PC-9 (cell line): Measurements from ENCODE around the gene RNH1. TPM values are rescaled to one million over a fixed set of nuclear protein-coding genes. Genes with fewer than 3 reads are reported as not detected.
A peak's percentile ranks its signal among the peaks of the same experiment; 100 is the strongest.

Source experiments
- BruUV-seq: library from RNA; stranded (reverse); fragments of 400-500 nt; replicated peaks from 2 replicates; lab custom pipeline; 2021; lab: Mats Ljungman, UMichigan
- CTCF ChIA-PET: fragments of 300-600 bp; sonication (Branson Sonifier 250); formaldehyde crosslinking; loops from one replicate; lab custom pipeline; 2022; ENCODE audit warnings: antibody characterized with exemption; lab: Charles Lee
- POLR2A ChIA-PET: fragments of 300-600 bp; sonication (Branson Sonifier 250); formaldehyde crosslinking; loops from one replicate; lab custom pipeline; 2022; ENCODE audit warnings: antibody characterized with exemption; ENCODE audit not compliant: unreplicated experiment; lab: Charles Lee
- DNase-seq, 2 experiments: peaks; one replicate each; pipeline versions ENCODE4 v3.0.0 to v3.0.0-alpha.2; 2015 to 2022; ENCODE audit warnings: mixed read lengths in 1 of 2
- H2AFZ ChIP-seq: fragments of 200-600 bp; sonication (generic); 2 replicates; pipeline ENCODE4 v1.8.1; 2017; ENCODE audit warnings: antibody characterized with exemption
- H3F3A ChIP-seq: fragments of 200-600 bp; sonication (generic); 2 replicates; pipeline ENCODE4 v1.8.1; 2017; ENCODE audit warnings: antibody characterized with exemption, mild to moderate bottlenecking, low read depth; ENCODE audit not compliant: insufficient read depth
- H3K27ac ChIP-seq: fragments of 200-600 bp; sonication (generic); 2 replicates; pipeline ENCODE4 v1.6.1; 2016; ENCODE audit warnings: mixed run types
- H3K27me3 ChIP-seq: fragments of 200-600 bp; sonication (generic); 2 replicates; pipeline ENCODE4 v1.6.1; 2016; ENCODE audit warnings: low read depth, mixed run types; ENCODE audit not compliant: insufficient read depth
- H3K36me3 ChIP-seq: fragments of 200-600 bp; sonication (generic); 2 replicates; pipeline ENCODE4 v1.6.1; 2016; ENCODE audit warnings: low read depth, mixed run types
- H3K4me1 ChIP-seq: fragments of 200-600 bp; sonication (generic); replicated peaks from 2 replicates; pipeline ENCODE4 v1.6.1; 2016; ENCODE audit warnings: mixed run types; ENCODE audit not compliant: insufficient read depth
- H3K4me2 ChIP-seq: fragments of 200-600 bp; sonication (generic); 2 replicates; pipeline ENCODE4 v1.6.1; 2017; ENCODE audit warnings: mixed run types
- H3K4me3 ChIP-seq: fragments of 200-600 bp; sonication (generic); 2 replicates; pipeline ENCODE4 v1.6.1; 2016; ENCODE audit warnings: mixed run types
- H3K79me2 ChIP-seq: fragments of 200-600 bp; sonication (generic); 2 replicates; pipeline ENCODE4 v1.6.1; 2017; ENCODE audit warnings: low read depth, mixed run types
- H3K9me2 ChIP-seq: fragments of 200-600 bp; sonication (generic); 2 replicates; pipeline ENCODE4 v1.8.1; 2017; ENCODE audit warnings: mild to moderate bottlenecking; ENCODE audit not compliant: insufficient read depth
- H3K9me3 ChIP-seq: fragments of 200-600 bp; sonication (generic); 2 replicates; pipeline ENCODE4 v1.8.1; 2016; ENCODE audit warnings: low read depth; ENCODE audit not compliant: insufficient read depth
- H4K20me1 ChIP-seq: fragments of 200-600 bp; sonication (generic); 2 replicates; pipeline ENCODE4 v1.8.1; 2017; ENCODE audit not compliant: insufficient read depth
- EZH2 ChIP-seq: fragments of 200-600 bp; sonication (generic); IDR thresholded peaks from 2 replicates; pipeline ENCODE4 v1.8.0; 2017; ENCODE audit warnings: antibody characterized with exemption, low read depth
- intact Hi-C: fragments of 100-400 bp; cut with micrococcal nuclease; formaldehyde crosslinking; loops from one replicate; pipeline ENCODE4 v1.10.0; 2022; ENCODE audit not compliant: unreplicated experiment
- total RNA-seq: library from RNA; stranded (reverse); gene quantifications from 2 replicates; pipeline ENCODE4 v1.2.3, GENCODE V29; 2021
- TF ChIP-seq, protein P1 (sequence below): fragments of 200-600 bp; sonication (generic); conservative IDR thresholded peaks from 2 replicates; pipeline ENCODE4 v1.6.1; 2017; ENCODE audit warnings: mixed run types, antibody characterized with exemption, mild to moderate bottlenecking, moderate library complexity

Gene RNH1
- total RNA-seq, 1 experiment from 2014 or later, result 87.8 TPM

DNA sequence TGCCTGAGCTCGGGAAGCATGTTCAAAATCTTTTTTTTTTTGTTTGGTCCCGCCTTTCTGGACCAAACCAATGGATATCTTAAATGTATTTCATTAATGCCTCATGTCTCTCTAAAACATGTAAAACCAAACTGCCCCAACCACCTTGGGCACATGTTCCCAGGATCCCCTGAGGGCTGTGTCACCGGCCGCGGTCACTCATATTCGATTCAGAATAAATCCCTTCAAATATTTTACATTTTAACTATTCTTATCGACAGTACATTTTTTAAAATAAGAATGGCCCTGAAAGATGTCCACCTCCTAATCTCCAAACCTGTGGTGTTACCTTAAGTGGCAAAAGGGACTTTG lies 2.1 kb downstream of the RNH1 start:
- intact Hi-C loops, result no loop called here
- Histone ChIP-seq H3K9me2 (no peaks in the 10 kb centered on the region), H3K4me3 (peak overlapping the region; percentile 100; the same call in 1 of the 2 replicates), H3F3A (peaks cover 4% of the 10 kb centered on the region), H3K4me1 (peaks cover 5% of the 10 kb centered on the region; the same call in 1 of the 2 replicates), H3K9me3 (no peaks in the 10 kb centered on the region), H3K36me3 (no peaks in the 10 kb centered on the region), H3K27ac (no peak overlapping the region), H3K4me2 (peak overlapping the region; percentile 85), H4K20me1 (no peaks in the 10 kb centered on the region; the same call in 1 of the 2 replicates), H3K79me2 (peaks cover 31% of the 10 kb centered on the region), H2AFZ (no peak overlapping the region), H3K27me3 (no peaks in the 10 kb centered on the region)
- TF ChIP-seq, protein P1, sequence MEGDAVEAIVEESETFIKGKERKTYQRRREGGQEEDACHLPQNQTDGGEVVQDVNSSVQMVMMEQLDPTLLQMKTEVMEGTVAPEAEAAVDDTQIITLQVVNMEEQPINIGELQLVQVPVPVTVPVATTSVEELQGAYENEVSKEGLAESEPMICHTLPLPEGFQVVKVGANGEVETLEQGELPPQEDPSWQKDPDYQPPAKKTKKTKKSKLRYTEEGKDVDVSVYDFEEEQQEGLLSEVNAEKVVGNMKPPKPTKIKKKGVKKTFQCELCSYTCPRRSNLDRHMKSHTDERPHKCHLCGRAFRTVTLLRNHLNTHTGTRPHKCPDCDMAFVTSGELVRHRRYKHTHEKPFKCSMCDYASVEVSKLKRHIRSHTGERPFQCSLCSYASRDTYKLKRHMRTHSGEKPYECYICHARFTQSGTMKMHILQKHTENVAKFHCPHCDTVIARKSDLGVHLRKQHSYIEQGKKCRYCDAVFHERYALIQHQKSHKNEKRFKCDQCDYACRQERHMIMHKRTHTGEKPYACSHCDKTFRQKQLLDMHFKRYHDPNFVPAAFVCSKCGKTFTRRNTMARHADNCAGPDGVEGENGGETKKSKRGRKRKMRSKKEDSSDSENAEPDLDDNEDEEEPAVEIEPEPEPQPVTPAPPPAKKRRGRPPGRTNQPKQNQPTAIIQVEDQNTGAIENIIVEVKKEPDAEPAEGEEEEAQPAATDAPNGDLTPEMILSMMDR, result no peak
- TF ChIP-seq EZH2, result no peak
- BruUV-seq, result no TSS peak
- DNase-seq, result no peak
- ChIA-PET CTCF (interaction anchor here (0.6 kb wide), 1 partner anchor 36 kb away, joined by 5 read pairs; no protein-coding TSS in a partner anchor), POLR2A (no interaction called here)

DNA sequence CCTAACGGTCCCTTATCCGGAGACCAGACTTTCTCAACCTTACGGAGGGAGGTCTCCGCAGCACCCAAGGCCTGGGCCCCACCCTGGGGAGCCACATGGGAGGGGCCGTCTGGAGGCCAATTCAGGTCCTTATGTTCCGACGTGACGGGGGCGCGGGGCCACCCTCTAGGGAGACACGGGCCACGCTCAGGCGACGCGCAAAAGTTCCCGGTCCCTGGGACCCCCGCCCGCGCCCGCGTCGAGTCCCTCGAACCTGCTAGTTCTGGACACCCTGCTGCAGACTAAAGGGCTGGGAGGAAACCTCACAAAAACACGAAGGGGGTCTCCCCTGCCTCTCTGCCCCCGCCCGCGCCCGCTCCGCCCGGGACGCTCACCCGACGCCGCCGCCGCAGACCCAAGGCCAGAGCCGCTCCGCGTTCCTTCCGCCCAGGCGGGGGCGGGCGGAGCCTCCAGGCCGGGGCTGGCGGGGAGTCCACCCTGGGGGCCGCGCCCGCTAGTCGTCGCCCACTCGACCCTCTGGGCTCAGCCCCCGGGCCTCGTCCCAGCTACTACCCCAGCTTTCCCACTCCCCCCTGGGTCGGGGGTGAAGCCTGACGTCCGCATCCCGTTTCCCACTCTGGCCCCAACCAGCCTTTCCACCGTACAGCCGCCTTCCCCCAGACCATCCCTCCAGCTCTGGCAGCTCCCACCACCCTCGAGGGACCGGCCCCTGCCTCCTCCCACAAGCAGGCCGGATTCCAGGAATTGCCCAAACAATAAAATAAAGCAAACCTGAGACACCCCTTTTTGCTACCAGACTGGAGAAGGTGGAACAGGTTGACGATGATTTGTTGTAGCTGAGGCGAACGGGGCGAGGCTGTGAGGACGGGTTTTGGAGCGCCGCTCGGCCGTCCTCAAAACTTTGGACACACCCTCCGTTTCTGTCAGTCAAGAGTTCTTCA lies 2.7 kb downstream of the RNH1 start:
- H3F3A ChIP-seq, result peaks cover 4% of the 10 kb centered on the region
- no peak for DNase-seq
- intact Hi-C loops, result no loop called here
- peaks cover 5% of the 10 kb centered on the region; the same call in 1 of the 2 replicates for H3K4me1 ChIP-seq
- H3K27me3 ChIP-seq, result no peaks in the 10 kb centered on the region
- ChIA-PET CTCF (interaction anchor here (0.6 kb wide), 1 partner anchor 35 kb away, joined by 5 read pairs; no protein-coding TSS in a partner anchor), POLR2A (no interaction called here)
- peaks cover 31% of the 10 kb centered on the region for H3K79me2 ChIP-seq
- no peak overlapping the region for H3K27ac ChIP-seq
- no peaks in the 10 kb centered on the region for H3K9me3 ChIP-seq
- TF ChIP-seq, protein P1, result no peak
- TF ChIP-seq EZH2, result no peak
- H2AFZ ChIP-seq, result no peak overlapping the region
- no peaks in the 10 kb centered on the region for H3K9me2 ChIP-seq
- peak overlapping the region; percentile 100; the same call in 1 of the 2 replicates for H3K4me3 ChIP-seq
- H4K20me1 ChIP-seq, result no peaks in the 10 kb centered on the region; the same call in 1 of the 2 replicates
- no peaks in the 10 kb centered on the region for H3K36me3 ChIP-seq
- peak overlapping the region; percentile 85; the same call in 1 of the 2 replicates for H3K4me2 ChIP-seq
- BruUV-seq, result no TSS peak

DNA sequence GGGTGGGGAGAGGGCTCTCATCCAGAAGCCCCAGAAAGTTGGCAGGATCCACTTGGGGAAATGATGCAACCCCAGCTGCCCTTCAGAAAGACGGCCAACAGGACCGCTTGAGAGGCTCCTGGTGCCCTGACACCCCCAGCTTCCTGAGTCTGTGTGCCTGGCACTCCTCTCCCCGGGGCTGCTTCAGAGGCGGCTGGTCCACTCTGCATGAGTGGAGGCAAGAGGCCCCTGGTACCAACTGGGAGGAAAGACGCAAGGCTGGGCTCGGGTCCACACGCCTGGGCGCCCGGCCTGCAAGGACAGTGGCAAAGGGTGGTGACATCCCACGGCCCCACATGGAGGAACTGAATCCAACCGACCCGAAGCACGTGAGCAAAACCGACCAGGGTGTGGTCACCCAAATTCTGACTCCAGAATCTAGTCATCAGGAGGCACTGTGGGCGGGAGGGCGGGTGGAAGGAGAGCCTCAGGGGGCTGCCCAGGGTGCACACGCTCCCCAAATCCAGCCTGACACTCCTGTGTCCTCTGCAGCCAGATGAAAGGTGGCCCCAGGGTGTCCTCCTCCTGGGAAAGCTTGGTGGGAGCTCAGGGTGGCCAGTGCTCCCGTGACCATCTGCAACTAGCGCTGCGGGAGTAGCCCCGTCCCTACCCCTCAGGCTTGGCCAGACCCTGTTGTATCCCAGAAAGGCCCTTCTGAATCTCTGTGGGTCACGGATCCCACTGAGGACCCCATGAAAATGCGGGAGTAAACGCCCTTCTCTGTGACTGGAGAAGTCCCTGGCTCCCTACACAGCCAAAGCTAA lies 3.7 kb downstream of the RNH1 start:
- peaks cover 31% of the 10 kb centered on the region for H3K79me2 ChIP-seq
- no peak overlapping the region for H3K27ac ChIP-seq
- H3K9me3 ChIP-seq, result no peaks in the 10 kb centered on the region
- no peaks in the 10 kb centered on the region for H3K9me2 ChIP-seq
- CTCF ChIA-PET, result no interaction called here
- H3K4me3 ChIP-seq, result no peak overlapping the region
- H4K20me1 ChIP-seq, result no peaks in the 10 kb centered on the region; the same call in 1 of the 2 replicates
- H3K4me1 ChIP-seq, result peaks cover 5% of the 10 kb centered on the region; the same call in 1 of the 2 replicates
- intact Hi-C loops, result no loop called here
- no peak overlapping the region for H3K4me2 ChIP-seq
- peaks cover 4% of the 10 kb centered on the region for H3F3A ChIP-seq
- no peak overlapping the region for H2AFZ ChIP-seq
- DNase-seq, result no peak
- BruUV-seq, result no TSS peak
- TF ChIP-seq EZH2, result no peak
- TF ChIP-seq, protein P1, result no peak
- POLR2A ChIA-PET, result no interaction called here
- H3K27me3 ChIP-seq, result no peaks in the 10 kb centered on the region
- no peaks in the 10 kb centered on the region for H3K36me3 ChIP-seq
